HPDE6-E6E7 (cell line): ENCODE results near the gene UCK1.
"Not testable (repeated sequence)": the region's sequence is repeated elsewhere in the genome, so short reads cannot be mapped to it uniquely, and the experiment has no call there.

Experiments
- DNase-seq: peaks from one replicate; pipeline ENCODE4 v3.0.0; 2011; ENCODE audit warnings: missing footprints; ENCODE audit errors: extremely low spot score

UCK1 gene

GRCh38 chr9:131523451-131524435 is 7.3 kb downstream of the UCK1 start:
- DNase-seq, result no peak

GRCh38 chr9:131523086-131523388 is 8.0 kb downstream of the UCK1 start:
- DNase-seq, result no peak

- no peak for DNase-seq
These were observed 8.6 kb downstream of the UCK1 start for GRCh38 chr9:131522257-131523085.

GRCh38 chr9:131521822-131522221 is 9.2 kb downstream of the UCK1 start:
- DNase-seq, result no peak

- DNase-seq, result no peak
These were observed 9.9 kb downstream of the UCK1 start for GRCh38 chr9:131521203-131521602.

GRCh38 chr9:131520503-131520902 is 10.6 kb downstream of the UCK1 start:
- no peak for DNase-seq

GRCh38 chr9:131518553-131518952 is 12.5 kb downstream of the UCK1 start:
- no peak for DNase-seq

GRCh38 chr9:131517761-131518190 is 13.3 kb downstream of the UCK1 start:
- no peak for DNase-seq

GRCh38 chr9:131516930-131517329 is 14.1 kb downstream of the UCK1 start:
- DNase-seq, result no peak

GRCh38 chr9:131516100-131516499 is 15.0 kb downstream of the UCK1 start:
- no peak for DNase-seq

- DNase-seq, result not testable (repeated sequence)
These were observed 15.5 kb downstream of the UCK1 start for GRCh38 chr9:131515559-131516031.

- DNase-seq, result no peak
These were observed 17.9 kb downstream of the UCK1 start for GRCh38 chr9:131513177-131513576.

- DNase-seq, result no peak
These were observed 19.2 kb downstream of the UCK1 start for GRCh38 chr9:131511880-131512279.

- no peak for DNase-seq
These were observed 19.6 kb downstream of the UCK1 start for GRCh38 chr9:131511416-131511815.

- DNase-seq, result no peak
These were observed 26.1 kb downstream of the UCK1 start for GRCh38 chr9:131505012-131505411.

GRCh38 chr9:131503626-131504465 is 27.2 kb downstream of the UCK1 start:
- peak; percentile 67 for DNase-seq

- DNase-seq, result peak; percentile 94
These were observed 28.1 kb downstream of the UCK1 start, which contains the start of gene POMT1 for GRCh38 chr9:131502781-131503625. POMT1 (plus strand) TSS chr9:131502918; CDS start chr9:131504219, 1,301 bp downstream.

- peak; percentile 42 for DNase-seq
These were observed 30.0 kb downstream of the UCK1 start for GRCh38 chr9:131500939-131501541.

- DNase-seq, result no peak
These were observed 30.7 kb downstream of the UCK1 start for GRCh38 chr9:131500377-131500776.

GRCh38 chr9:131499254-131499767 is 31.8 kb downstream of the UCK1 start:
- DNase-seq, result no peak
